Activated naive CD4-positive, alpha-beta T cell (primary cell): Measurements from ENCODE around the gene IL3RA.
"Not testable (repeated sequence)": the region's sequence is repeated elsewhere in the genome, so short reads cannot be mapped to it uniquely, and the experiment has no call there.

Source experiments
- DNase-seq, 4 experiments: peaks; one replicate each; lab custom pipeline; 2025; lab: John Stamatoyannopoulos, UW

The IL3RA gene

DNA sequence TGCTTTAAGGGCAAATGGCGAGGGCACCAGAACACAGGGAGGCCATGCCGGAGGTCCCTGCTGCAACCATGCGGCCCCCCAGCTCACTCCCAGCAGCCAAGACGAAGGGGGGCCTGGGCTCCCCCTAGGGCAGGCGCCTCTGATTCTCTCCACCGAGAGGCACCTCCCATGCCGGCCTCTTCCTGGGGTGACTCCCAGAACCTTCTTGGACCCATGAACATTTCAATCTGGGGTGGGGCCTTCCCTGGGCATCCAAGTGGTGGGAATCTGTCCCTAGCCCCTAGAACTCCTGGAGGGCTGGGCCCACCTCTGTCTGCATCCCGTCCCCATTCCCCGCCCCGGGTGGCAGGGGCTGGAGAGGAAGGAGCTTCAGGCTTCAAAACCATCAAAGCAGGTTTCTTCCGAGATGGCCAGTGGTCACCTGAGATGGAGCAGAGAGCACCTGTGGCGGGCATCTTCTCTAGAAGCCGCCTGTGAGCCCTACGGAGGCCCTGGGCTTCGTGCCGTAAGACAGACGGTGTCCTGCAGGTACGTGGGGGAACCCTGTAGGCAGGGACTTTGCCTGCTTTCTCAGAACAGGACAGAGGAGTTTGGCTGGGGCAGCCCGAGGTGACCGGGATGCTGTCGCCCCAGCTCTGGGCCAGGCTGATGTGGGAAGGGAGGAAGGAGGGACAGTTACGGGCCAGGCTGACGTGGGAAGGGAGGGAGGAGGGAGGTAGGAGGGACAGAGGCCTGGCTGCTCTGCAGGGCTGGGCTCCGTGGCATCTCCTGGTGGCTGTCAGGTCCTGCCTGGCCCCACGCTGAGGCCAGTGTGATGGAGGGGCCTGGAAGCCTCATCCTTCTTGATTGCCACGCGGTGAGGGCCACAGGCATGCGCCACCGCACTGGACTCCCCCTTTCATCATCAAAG lies 62.1 kb downstream of the IL3RA start:
- DNase-seq = no peak

DNA sequence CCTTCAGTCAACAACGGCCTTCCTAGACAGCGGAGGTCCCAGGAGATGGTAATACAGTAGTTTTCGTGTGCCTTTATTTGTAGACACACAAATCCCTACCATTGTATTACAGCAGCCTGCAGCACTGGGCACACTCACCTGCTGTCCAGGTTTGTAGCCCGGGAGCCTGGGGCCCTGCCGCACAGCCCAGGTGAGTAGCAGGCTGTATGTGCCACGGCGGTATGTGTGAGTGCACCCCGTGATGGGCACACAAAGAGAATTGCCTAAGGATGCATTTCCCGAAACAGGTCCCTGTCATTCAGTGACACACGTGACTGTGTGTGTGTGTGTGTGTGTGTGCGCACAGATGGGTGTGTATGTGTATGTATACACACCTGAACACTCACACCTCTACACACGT lies 63.5 kb downstream of the IL3RA start:
- no peak for DNase-seq

DNA sequence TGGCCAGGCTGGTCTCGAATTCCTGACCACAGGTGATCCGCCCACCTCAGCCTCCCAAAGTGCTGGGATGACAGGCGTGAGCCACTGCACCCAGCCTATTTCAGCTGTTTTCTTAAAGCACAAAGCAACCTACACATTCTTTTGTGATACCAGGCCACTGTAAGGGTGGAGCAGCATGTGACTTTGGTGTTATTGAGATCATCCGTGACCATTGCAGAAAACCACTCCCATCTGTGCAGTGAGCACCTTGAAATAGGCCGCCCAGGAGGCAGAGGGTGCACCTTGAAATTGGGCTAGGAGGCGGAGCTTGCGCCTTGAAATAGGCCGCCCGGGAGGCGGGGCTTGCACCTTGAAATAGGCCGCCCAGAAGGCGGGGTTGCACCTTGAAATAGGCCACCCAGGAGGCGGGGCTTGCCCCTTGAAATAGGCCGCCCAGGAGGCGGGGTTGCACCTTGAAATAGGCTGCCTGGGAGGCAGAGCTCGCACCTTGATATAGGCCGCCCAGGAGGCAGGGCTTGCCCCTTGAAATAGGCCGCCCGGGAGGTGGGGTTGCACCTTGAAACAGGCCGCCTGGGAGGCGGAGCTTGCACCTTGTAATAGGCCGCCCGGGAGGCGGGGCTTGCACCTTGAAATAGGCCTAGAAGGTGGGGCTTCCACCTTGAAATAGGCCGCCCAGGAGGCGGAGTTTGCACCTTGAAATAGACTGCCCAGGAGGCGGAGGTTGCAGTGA lies 64.3 kb downstream of the IL3RA start:
- DNase-seq = no peak

GRCh38 chrX:1401611-1402430 lies 65.2 kb downstream of the IL3RA start:
- no peak for DNase-seq

DNA sequence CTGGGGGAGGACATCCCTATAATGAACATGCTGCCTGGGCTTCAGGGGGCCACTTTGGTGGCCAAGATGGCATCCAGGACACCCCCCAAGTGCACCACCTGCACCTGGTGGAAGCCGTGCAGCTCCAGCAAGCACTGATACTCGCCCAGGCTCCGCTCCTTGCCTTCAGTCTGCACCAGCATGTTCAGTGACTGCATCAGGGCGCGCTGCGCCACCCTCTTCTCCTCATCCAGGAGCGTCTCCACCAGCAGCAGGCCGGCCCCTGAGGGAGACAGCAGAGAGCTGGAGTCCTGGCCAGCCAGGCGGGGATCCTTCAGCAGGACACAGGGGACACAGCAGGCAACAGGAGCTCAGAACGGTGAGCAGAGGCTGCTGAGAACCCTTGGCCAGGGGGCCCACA lies 66.6 kb downstream of the IL3RA start:
- no peak for DNase-seq

GRCh38 chrX:1403867-1404266 lies 67.3 kb downstream of the IL3RA start:
- not testable (repeated sequence) for DNase-seq

DNA sequence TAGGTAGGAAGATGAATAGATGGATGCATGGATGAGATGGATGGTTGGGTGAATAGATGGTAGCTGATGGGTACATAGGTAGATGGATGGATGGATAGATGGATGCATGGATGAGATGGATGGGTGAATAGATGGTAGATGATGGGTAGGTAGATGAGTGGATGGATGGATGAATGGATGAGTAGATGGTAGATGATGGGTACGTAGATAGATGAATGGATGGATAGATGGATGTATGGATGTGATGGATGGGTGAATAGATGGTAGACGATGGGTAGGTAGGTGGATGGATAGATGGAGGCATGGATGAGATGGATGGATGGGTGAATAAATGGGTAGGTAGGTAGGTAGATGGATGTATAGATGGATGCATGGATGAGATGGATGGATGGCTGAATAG lies 69.2 kb downstream of the IL3RA start:
- DNase-seq = not testable (repeated sequence)

GRCh38 chrX:1407035-1407434 lies 70.5 kb downstream of the IL3RA start:
- DNase-seq = no peak

- no peak for DNase-seq
Observed at GRCh38 chrX:1411326-1411725, 74.7 kb downstream of the IL3RA start.

DNA sequence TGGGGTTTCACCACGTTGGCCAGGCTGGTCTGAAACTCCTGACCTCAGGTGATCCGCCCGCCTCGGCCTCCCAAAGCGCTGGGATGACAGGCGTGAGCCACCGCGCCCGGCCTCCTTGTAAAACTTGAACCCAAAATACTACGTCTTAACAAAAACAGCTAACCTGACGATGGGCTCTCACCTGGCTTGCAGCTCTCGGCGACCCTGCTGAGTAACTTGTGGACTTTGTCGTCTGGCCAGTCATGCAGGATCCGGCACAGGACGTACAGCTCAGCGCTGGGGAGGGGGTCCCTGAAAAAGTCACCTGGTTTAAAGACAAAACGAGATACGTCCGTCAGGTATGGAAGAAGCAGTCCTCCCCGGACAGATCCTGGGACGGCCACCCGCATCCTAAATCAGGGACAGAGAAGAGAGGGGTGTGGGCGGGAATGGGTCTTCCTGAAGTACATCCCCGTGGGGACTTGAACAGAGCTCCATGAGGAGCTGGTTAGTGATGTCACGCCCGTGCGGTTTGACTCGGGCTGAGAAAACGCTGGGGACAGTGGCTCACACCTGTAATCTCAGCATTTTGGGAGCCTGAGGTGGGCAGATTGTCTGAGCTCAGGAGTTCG lies 76.1 kb downstream of the IL3RA start:
- DNase-seq = no peak

GRCh38 chrX:1416327-1416784 lies 79.8 kb downstream of the IL3RA start:
- no peak for DNase-seq

GRCh38 chrX:1416965-1417760 lies 80.6 kb downstream of the IL3RA start:
- DNase-seq = no peak

- DNase-seq = no peak
Observed at GRCh38 chrX:1417921-1418771, 81.6 kb downstream of the IL3RA start.

DNA sequence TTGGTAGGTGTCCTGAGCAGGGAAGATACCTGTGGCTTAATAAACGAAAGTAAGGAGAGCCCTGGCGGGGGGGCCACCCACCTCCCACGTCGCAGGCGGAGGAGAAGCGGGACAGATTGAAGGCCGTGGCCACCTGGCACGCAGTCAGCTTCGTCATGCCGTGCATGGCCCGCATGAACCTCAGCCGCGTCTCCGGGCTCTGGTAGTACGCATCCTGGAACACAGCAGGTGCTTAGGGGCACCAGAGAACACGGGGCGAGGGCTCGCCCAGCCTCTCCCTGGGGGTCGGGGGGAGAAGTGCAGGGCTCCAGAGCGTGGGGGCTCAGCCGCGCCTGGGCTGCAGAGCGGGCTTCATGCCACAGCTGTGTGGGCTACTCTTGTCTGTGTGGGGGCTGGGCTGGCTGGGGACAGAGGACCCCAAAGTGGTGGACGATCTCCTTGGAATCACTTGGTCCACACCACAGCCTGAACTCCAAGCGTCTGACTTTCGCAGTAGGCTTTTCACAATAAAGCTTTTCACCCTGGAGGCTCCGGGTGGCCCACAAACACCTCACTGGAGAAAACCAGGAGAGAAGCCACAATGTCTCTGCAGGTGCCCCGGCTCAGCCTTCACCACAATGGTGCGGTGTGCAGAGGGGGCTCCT lies 82.4 kb downstream of the IL3RA start:
- no peak for DNase-seq

DNA sequence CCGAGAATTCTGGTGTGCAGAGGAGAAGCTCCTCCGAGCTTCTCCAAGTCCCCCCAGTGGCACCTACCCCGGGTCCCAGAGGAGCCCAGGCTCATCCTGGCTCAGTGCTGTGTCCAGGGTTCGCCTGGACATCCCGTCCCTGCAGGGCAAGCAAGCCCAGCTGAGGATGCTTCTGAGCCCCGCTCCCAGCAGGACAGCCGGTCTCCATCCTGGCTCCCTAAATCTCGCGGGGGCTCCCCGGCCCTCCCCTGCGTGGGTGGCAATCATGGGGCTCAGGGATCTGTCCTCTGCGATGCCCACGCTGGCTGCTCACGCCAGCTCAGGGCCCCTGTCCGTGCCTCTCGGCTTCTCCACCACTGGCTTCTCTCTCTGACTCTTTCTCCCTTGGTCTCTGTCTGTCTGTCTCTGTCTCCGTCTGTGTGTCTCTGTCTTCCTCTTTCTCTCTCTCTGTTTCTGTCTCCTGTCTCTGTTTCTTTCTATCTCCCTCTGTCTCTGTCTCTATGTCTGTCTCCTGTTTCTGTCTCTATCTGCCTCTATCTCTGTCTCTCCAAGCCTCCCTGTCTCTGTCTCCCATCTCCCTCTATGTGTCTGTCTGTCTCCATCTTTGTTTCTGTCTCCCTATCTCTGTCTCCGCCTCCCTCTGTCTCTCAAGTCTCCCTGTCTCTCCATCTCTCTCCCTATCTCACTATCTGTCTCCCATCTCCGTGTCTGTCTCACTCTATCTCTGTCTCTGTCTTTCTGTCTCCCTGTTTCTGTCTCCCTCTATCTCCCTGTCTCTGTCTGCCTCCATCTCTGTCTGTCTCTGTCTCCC lies 83.2 kb downstream of the IL3RA start:
- no peak for DNase-seq

DNA sequence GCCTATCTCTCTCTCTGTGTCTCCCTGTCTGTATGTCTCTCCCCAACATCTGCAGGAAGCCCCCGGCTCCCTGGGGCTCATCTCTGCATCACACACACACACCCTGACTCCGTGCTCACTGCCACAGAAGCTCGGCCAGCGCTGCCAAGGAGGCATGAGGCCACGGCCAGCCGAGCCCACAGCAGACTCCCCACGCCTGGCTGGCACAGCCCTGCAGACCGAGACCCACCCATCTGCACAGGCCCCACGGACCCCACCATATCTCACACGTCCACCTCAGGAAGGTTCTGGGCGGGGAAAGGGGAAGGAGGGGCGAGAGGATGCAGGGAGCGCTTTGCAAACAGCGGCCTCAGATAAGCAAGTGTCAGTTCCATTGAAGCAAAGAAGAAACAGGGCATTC lies 83.8 kb downstream of the IL3RA start:
- DNase-seq = no peak

DNA sequence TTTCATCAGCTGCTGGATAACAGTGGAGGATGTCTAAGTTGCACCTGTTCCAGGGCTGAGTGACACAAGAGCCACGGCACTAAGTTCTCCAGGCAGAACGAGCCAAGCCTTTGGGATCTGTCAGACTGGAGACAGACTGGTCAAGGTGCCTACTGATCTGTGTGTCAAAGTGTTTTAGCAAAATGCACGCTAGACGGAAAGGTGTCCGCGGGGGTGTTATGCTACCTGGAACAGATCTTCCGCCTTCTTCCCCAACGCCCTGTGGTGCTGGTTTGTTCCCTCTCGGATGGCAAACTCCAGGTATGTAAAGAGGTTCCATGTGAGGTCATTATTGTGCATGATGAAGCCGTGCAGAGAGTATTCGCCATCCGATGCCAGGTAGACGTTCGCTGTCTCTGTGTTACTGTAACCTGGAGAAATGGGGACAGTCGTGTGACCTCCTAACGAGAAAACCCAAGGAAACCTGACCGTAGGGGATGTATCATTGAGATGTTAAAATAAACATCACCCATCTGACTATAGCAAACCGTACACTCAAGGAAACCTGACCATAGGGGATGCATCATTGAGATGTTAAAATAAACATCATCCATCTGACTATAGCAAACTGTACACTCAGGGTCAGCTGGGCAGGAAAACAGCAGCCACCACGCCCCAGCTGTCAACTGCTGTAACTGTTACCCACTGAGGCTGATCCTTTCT lies 85.0 kb downstream of the IL3RA start:
- no peak for DNase-seq

DNA sequence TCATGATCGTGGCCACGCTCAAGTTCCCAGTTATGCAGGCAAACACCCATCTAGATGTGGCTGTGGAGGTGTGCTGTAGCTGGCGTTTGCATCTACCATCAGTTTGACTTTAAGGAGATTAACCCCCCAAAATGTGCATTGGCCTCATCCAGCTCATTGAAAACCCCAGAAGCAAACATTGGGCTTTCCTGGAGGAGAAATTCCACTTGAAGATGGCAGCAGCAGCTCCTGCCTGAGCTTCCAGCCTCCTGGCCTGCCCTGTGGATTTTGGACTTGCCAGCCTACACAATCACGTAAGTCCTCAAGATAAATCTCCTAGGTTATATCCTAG lies 85.5 kb downstream of the IL3RA start:
- no peak for DNase-seq
